Effector CD8-positive, alpha-beta T cell (primary cell): ENCODE data around the gene CFAP58.

ENCODE experiments used
- DNase-seq: peaks from one replicate; lab custom pipeline; 2025; lab: John Stamatoyannopoulos, UW

Gene CFAP58

GRCh38 chr10:104480797-104481196 is 127.2 kb downstream of the CFAP58 start:
- no peak for DNase-seq

- DNase-seq: no peak
Observed at GRCh38 chr10:104483582-104483981, 129.9 kb downstream of the CFAP58 start.

- no peak for DNase-seq
Observed at GRCh38 chr10:104485632-104486031, 132.0 kb downstream of the CFAP58 start.

GRCh38 chr10:104486803-104487202 is 133.2 kb downstream of the CFAP58 start:
- no peak for DNase-seq

GRCh38 chr10:104487794-104488438 is 134.3 kb downstream of the CFAP58 start:
- no peak for DNase-seq

GRCh38 chr10:104488439-104488832 is 134.8 kb downstream of the CFAP58 start:
- no peak for DNase-seq

- no peak for DNase-seq
Observed at GRCh38 chr10:104492329-104492940, 138.8 kb downstream of the CFAP58 start.

- no peak for DNase-seq
Observed at GRCh38 chr10:104498347-104499081, 144.9 kb downstream of the CFAP58 start.

- DNase-seq: no peak
Observed at GRCh38 chr10:104501449-104501848, 147.8 kb downstream of the CFAP58 start.

GRCh38 chr10:104501864-104502579 is 148.4 kb downstream of the CFAP58 start:
- DNase-seq: no peak

- DNase-seq: no peak
Observed at GRCh38 chr10:104502907-104503306, 149.3 kb downstream of the CFAP58 start.
